ENCODE results near the gene XAGE5. TPM values are rescaled to one million over a fixed set of nuclear protein-coding genes. Genes with fewer than 3 reads are reported as not detected.

Gene XAGE5
- total RNA-seq, 4 donors from 2014 or later = not detected

DNA sequence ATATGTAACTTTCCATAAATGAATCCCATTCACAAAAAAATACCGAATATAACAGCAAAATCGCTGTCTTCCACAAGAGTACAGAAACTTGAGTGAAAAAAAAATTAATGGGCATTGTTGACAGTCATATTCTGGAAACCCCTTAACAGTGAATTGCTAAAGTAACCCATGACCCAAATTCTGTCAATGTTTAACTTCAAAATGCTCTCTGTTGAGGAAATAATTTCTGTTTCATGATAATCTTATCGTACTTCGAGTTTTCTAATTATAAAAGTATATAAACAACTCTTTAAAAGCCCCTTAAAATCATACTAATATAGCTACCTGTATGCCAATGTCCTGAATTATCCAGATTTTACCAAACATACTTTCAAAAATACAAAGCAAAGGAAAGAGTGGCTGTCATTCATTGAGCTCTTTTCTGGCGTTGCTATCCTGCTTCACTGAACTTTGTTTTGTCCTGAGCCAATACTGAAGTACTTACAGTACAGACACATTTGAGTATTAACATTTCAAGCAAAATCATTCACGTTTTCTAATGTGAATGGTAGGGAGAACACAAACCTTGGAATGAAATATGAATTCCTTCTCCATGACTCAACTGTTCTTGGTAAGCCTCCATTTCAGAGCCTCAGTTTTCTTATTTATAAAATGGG lies 54.4 kb downstream of the XAGE5 start:
- TF ChIP-seq POLR2AphosphoS5 (IDR thresholded peaks at IDR 0.05) = no peak
- TF ChIP-seq POLR2A (IDR thresholded peaks at IDR 0.05) = no peak
- TF ChIP-seq EP300 (IDR thresholded peaks at IDR 0.05) = no peak
- TF ChIP-seq, protein P1, sequence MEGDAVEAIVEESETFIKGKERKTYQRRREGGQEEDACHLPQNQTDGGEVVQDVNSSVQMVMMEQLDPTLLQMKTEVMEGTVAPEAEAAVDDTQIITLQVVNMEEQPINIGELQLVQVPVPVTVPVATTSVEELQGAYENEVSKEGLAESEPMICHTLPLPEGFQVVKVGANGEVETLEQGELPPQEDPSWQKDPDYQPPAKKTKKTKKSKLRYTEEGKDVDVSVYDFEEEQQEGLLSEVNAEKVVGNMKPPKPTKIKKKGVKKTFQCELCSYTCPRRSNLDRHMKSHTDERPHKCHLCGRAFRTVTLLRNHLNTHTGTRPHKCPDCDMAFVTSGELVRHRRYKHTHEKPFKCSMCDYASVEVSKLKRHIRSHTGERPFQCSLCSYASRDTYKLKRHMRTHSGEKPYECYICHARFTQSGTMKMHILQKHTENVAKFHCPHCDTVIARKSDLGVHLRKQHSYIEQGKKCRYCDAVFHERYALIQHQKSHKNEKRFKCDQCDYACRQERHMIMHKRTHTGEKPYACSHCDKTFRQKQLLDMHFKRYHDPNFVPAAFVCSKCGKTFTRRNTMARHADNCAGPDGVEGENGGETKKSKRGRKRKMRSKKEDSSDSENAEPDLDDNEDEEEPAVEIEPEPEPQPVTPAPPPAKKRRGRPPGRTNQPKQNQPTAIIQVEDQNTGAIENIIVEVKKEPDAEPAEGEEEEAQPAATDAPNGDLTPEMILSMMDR (IDR thresholded peaks at IDR 0.05) = no peak
- WGBS, 2 donors (ENCODE audit: low coverage in 1 of 2) = 40 to 48% methylated on average over 6 of the region's 6 CpGs
- H3K9me3 ChIP-seq = no peaks in the 10 kb centered on the region
- no peaks in the 10 kb centered on the region for H3K27me3 ChIP-seq
- ATAC-seq = no peak
- no peak overlapping the region for H3K4me3 ChIP-seq
- no peaks in the 10 kb centered on the region for H3K36me3 ChIP-seq
- no peak overlapping the region for H3K27ac ChIP-seq
- H3K4me1 ChIP-seq = no peaks in the 10 kb centered on the region

Small RNA genes within 50 kb of the gene (small RNA-seq; reads per million reads assigned to genes)
- gene AC244505.6 (0 reads per million in 4 donors), gene AC244505.7 (0 reads per million in 4 donors)

Other genes with a start within 250 kb of the XAGE5 start
- gene SSX7, start 156.4 kb upstream of the XAGE5 start, total RNA-seq = not detected
- gene SSX2, start 104.1 kb upstream of the XAGE5 start, total RNA-seq = not detected
- not detected for gene SSX2B, start 60.0 kb upstream of the XAGE5 start, total RNA-seq
- gene SPANXN5, start 13.9 kb upstream of the XAGE5 start, total RNA-seq = not detected
- not detected for gene XAGE3, start 56.8 kb downstream of the XAGE5 start, total RNA-seq
- gene FAM156B, start 86.0 kb downstream of the XAGE5 start, total RNA-seq = 10 to 100 TPM in 3 of 4 donors, 1 to 10 TPM in 1; 9.4 to 25.7 (median 17.0) TPM
- gene FAM156A, start 147.2 kb downstream of the XAGE5 start, total RNA-seq = 10 to 100 TPM in 2 of 4 donors, 1 to 10 TPM in 2; 2.6 to 14.1 (median 10.7) TPM
- gene GPR173, start 237.5 kb downstream of the XAGE5 start, total RNA-seq = 1 to 10 TPM in 2 of 4 donors, under 1 TPM in 2; 0.67 to 2.5 (median 0.99) TPM